ENCODE data around the gene AGAP1. TPM values are rescaled to one million over a fixed set of nuclear protein-coding genes. Genes with fewer than 3 reads are reported as not detected.
"Not testable (repeated sequence)": the region's sequence is repeated elsewhere in the genome, so short reads cannot be mapped to it uniquely, and the experiment has no call there.

The AGAP1 gene
- total RNA-seq, 2 experiments from 2014 or later, result 0.89 to 0.97 TPM

DNA sequence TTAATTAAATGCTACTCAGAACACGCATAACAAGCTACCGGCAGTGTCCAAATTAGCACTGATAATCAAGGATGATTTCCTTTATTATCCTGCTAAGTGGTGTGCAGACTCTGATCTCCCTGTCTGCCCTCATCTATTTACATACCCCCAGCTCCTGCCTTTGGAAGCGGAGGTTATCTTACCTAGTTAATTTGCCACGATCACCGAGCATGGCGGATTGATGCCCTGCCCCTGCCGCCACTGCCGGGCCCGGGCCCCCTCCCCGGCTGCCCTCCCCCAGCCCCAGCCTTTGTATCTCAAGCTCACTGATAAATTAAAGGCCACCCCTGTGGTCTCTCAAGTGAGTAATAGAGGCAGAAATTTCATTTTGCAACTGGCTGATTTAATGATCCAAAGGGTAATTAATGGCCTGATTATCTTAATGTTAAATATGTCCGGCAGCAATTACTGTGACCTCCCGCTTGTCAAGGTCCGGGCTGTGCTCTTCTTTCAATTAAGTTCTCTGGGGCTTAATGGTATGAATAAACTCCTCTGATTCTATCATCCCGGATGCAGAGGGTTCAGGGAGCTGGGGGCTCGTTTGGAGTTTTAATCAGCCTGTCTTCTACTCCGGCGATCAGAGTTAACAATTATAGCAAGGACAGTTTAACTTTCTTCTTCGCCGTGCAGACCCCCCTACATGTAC lies 560.9 kb downstream of the AGAP1 start:
- Mint-ChIP-seq H3K4me3 (no peak overlapping the region), H3K4me1 (peaks cover 6% of the 10 kb centered on the region), H3K36me3 (ENCODE audit: low read depth) (no peaks in the 10 kb centered on the region), H3K27ac (no peak overlapping the region), H3K27me3 (peaks cover 28% of the 10 kb centered on the region), H3K9me3 (peaks cover 5% of the 10 kb centered on the region)
- no peak for DNase-seq
- POLR2A ChIA-PET, result no interaction called here
- CTCF ChIA-PET, result no interaction called here

- ChIA-PET CTCF (no interaction called here), POLR2A (no interaction called here)
Measured at GRCh38 chr2:236055471-236055870, 561.6 kb downstream of the AGAP1 start.

DNA sequence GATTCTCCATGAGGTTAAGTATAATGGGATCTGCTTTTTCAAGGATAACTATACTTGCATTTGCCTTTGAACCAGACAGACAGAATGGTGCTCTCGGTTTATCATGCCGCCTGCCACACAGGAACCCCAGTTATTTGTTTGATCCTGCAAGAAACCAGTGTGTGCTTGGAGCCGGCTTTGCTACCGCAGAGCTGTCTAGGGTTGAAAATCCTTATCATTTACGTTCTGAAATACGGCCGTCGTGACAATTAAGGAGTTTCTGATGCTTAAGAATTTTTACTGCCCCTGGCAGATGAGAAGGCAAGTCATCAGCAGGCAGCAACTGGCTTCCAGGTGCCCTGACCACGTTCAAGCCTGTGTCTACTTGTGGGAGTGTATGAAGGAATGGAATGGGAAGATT lies 562.3 kb downstream of the AGAP1 start:
- Mint-ChIP-seq H3K27me3 (peaks cover 25% of the 10 kb centered on the region), H3K4me3 (no peak overlapping the region), H3K4me1 (no peaks in the 10 kb centered on the region), H3K36me3 (ENCODE audit: low read depth) (no peaks in the 10 kb centered on the region), H3K27ac (no peak overlapping the region), H3K9me3 (peaks cover 5% of the 10 kb centered on the region)
- CTCF ChIA-PET, result no interaction called here
- no peak for DNase-seq
- POLR2A ChIA-PET, result no interaction called here

More at GRCh38 chr2:236055471-236055870, 561.6 kb downstream of the AGAP1 start:
- H3K4me3 Mint-ChIP-seq, result no peak overlapping the region
- DNase-seq, result no peak
- no peaks in the 10 kb centered on the region for H3K36me3 Mint-ChIP-seq (ENCODE audit: low read depth)
- no peaks in the 10 kb centered on the region for H3K4me1 Mint-ChIP-seq
- no peak overlapping the region for H3K27ac Mint-ChIP-seq
- peaks cover 5% of the 10 kb centered on the region for H3K9me3 Mint-ChIP-seq
- H3K27me3 Mint-ChIP-seq, result peaks cover 28% of the 10 kb centered on the region

DNA sequence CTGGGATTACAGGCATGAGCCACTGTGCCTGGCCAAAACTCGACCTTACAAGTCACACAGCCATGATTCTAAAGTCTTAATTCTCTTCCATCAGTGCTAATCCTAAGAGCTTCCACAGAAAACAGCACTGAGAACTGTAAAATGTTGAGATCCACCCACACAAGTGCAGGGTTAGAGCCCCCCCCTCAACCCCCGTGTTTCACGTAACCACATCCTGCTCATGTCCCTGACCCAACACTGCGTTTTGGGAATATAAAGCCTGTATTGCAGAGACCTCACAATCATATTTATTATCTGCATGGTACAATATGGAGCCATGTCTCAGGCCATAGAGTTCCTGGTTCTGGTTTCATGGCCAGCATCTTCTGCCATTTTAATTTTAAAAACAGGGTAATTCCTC lies 563.5 kb downstream of the AGAP1 start:
- ChIA-PET POLR2A (no interaction called here), CTCF (no interaction called here)
- DNase-seq, result no peak
- Mint-ChIP-seq H3K4me3 (no peak overlapping the region), H3K4me1 (no peaks in the 10 kb centered on the region), H3K27ac (no peak overlapping the region), H3K36me3 (ENCODE audit: low read depth) (no peaks in the 10 kb centered on the region), H3K9me3 (peaks cover 5% of the 10 kb centered on the region), H3K27me3 (peaks cover 24% of the 10 kb centered on the region)

GRCh38 chr2:236061497-236061896 lies 567.7 kb downstream of the AGAP1 start:
- Mint-ChIP-seq H3K4me1 (no peaks in the 10 kb centered on the region), H3K27me3 (no peaks in the 10 kb centered on the region), H3K36me3 (ENCODE audit: low read depth) (no peaks in the 10 kb centered on the region), H3K4me3 (no peak overlapping the region), H3K9me3 (peaks cover 5% of the 10 kb centered on the region), H3K27ac (no peak overlapping the region)
- ChIA-PET CTCF (interaction anchor here (0.6 kb wide), 1 partner anchor 777 kb away, joined by 4 read pairs; no protein-coding TSS in a partner anchor), POLR2A (no interaction called here)
- no peak for DNase-seq

DNA sequence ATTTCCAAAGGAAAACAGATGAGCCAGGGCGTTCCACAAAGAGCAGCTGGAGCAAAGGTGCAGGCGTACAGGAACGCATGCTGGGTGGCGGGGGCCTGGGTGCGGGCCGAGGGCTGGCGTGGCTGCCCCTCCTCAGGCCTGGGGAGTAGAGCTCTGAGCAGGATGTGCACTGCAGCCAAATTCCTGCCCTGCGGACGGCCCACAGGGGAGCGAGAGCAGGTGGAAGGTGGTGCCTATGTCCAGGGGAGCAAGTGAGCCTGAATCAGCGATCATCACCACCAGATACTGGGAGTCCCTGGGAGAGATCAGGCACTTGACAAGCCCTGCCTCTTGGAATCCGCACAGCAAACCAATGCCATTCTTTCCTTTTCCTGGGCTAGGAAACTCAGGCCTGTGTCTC lies 568.1 kb downstream of the AGAP1 start:
- Mint-ChIP-seq H3K27ac (no peak overlapping the region), H3K36me3 (ENCODE audit: low read depth) (no peaks in the 10 kb centered on the region)
- CTCF ChIA-PET, result interaction anchor here (0.6 kb wide), 1 partner anchor 776 kb away, joined by 4 read pairs; no protein-coding TSS in a partner anchor

DNA sequence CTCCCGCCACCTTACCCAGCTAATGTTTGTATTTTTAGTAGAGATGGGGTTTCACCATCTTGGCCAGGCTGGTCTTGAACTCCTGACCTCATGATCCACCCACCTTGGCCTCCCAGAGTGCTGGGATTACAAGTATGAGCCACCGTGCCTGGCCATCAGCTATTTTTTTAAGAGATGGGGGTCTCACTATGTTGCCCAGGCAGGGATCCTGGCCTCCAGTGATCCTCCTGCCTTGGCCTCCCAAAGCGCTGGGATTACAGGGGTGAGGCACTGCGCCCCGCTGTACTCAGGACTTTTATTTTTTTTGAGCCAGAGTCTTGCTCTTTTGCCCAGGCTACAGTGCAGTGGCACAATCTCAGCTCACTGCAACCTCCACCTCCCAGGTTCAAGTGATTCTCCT lies 569.0 kb downstream of the AGAP1 start:
- POLR2A ChIA-PET; H3K9me3 Mint-ChIP-seq; H3K27me3 Mint-ChIP-seq; H3K36me3 Mint-ChIP-seq (ENCODE audit: low read depth); H3K4me3 Mint-ChIP-seq; DNase-seq; H3K27ac Mint-ChIP-seq; H3K4me1 Mint-ChIP-seq; CTCF ChIA-PET: not testable (repeated sequence)

More for the DNA sequence above, 568.1 kb downstream of the AGAP1 start:
- Mint-ChIP-seq H3K9me3 (peaks cover 5% of the 10 kb centered on the region), H3K4me3 (no peak overlapping the region), H3K27me3 (no peaks in the 10 kb centered on the region), H3K4me1 (no peaks in the 10 kb centered on the region)
- POLR2A ChIA-PET, result no interaction called here
- DNase-seq, result no peak

- CTCF ChIA-PET, result no interaction called here
- no peak for DNase-seq
- POLR2A ChIA-PET, result no interaction called here
- Mint-ChIP-seq H3K4me1 (no peaks in the 10 kb centered on the region), H3K4me3 (no peak overlapping the region), H3K36me3 (ENCODE audit: low read depth) (no peaks in the 10 kb centered on the region), H3K27ac (no peak overlapping the region), H3K9me3 (peaks cover 2% of the 10 kb centered on the region), H3K27me3 (no peaks in the 10 kb centered on the region)
Measured at GRCh38 chr2:236063994-236064393, 570.2 kb downstream of the AGAP1 start.

DNA sequence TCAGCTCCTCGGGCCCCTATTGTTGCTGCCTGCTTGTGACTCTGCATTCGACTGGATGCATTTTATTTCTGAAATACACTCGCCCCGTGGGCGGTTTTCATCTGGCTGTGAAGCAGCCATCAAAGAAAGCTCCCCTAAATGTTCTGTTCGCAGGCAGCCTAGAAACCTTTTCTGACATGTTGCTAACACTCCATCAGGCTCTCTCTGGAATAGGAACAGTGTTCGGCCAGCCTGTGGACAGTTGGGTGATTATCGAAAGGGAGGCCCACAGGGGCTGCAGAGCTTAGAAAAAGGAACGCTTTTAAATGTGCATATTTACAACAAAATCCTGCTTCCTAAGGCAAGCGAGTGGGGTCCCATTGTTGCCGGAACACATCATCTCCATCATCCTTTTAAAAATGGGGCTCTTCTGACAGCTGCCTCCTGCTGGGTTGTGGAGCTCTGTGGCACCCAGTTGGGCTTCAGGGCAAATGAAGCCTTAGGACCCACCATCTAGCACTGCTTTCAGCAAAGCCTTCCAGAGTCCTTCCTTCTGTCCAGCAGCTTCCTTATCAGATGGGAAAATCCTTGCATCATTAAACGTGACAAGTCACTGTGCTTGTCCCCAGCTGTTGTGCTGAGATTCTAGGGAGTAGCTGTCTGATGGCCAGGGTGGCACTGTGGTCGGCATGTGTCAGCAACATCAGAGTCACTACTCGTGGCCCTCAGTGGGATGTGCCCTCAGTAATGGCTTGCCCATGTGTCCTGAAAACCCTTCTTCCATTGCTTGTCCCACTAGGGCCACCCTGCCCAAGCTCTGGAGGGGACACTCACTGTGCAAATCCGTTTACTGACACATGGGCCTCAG lies 571.7 kb downstream of the AGAP1 start:
- ChIA-PET CTCF (no interaction called here), POLR2A (no interaction called here)
- Mint-ChIP-seq H3K27ac (no peak overlapping the region), H3K9me3 (no peaks in the 10 kb centered on the region), H3K27me3 (no peaks in the 10 kb centered on the region), H3K36me3 (ENCODE audit: low read depth) (no peaks in the 10 kb centered on the region), H3K4me3 (no peak overlapping the region), H3K4me1 (no peaks in the 10 kb centered on the region)
- no peak for DNase-seq

GRCh38 chr2:236070236-236070635 lies 576.4 kb downstream of the AGAP1 start:
- Mint-ChIP-seq H3K4me3 (no peak overlapping the region), H3K27ac (no peak overlapping the region), H3K36me3 (ENCODE audit: low read depth) (no peaks in the 10 kb centered on the region), H3K4me1 (no peaks in the 10 kb centered on the region), H3K27me3 (no peaks in the 10 kb centered on the region), H3K9me3 (no peaks in the 10 kb centered on the region)
- no peak for DNase-seq
- CTCF ChIA-PET, result no interaction called here
- POLR2A ChIA-PET, result no interaction called here

- no peaks in the 10 kb centered on the region for H3K36me3 Mint-ChIP-seq (ENCODE audit: low read depth)
- ChIA-PET POLR2A (no interaction called here), CTCF (no interaction called here)
- no peak for DNase-seq
- H3K27me3 Mint-ChIP-seq, result no peaks in the 10 kb centered on the region
- H3K4me3 Mint-ChIP-seq, result no peak overlapping the region
- no peaks in the 10 kb centered on the region for H3K9me3 Mint-ChIP-seq
- no peak overlapping the region for H3K27ac Mint-ChIP-seq
- H3K4me1 Mint-ChIP-seq, result no peaks in the 10 kb centered on the region
Measured at GRCh38 chr2:236073246-236073645, 579.4 kb downstream of the AGAP1 start.

DNA sequence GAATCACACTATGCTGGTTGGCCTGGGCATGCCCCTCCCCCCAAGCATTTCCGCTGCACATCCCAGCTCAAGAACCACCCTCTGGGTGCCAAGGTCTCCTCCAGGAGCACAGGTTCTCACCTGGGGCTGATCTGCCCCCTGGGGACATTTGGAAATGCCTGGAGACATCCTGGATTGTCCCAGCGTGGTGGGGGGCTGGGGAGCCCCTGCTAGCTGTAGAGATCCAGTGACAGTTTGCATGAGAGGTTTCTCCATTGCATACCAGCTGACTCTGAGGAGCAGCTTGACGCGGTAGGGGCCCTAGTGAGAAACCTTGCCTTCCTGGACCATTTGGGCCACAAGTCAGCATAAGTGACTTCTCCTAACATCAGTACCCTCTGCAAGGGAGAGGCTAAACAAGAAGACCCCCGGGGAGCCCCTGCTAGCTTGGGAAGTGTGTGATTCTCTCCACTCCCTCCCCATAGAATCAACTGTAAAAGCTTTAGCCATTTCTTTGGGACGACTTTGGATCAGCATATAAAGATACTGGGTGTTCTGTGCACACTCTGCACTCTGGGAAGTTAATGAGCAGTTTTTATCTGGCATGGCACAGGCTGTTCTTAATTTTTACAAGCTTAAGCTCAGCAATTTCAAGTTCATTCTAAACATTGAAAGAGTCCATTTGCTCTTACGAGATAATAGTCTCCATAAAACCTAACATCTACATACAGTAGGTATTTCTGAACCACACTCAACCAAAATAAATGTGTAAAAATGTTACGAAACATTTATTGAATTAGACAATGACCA lies 580.2 kb downstream of the AGAP1 start:
- no peaks in the 10 kb centered on the region for H3K9me3 Mint-ChIP-seq
- no peaks in the 10 kb centered on the region for H3K27me3 Mint-ChIP-seq
- H3K4me1 Mint-ChIP-seq, result no peaks in the 10 kb centered on the region
- H3K27ac Mint-ChIP-seq, result no peak overlapping the region
- CTCF ChIA-PET, result no interaction called here
- DNase-seq, result no peak
- POLR2A ChIA-PET, result no interaction called here
- no peak overlapping the region for H3K4me3 Mint-ChIP-seq
- no peaks in the 10 kb centered on the region for H3K36me3 Mint-ChIP-seq (ENCODE audit: low read depth)

DNA sequence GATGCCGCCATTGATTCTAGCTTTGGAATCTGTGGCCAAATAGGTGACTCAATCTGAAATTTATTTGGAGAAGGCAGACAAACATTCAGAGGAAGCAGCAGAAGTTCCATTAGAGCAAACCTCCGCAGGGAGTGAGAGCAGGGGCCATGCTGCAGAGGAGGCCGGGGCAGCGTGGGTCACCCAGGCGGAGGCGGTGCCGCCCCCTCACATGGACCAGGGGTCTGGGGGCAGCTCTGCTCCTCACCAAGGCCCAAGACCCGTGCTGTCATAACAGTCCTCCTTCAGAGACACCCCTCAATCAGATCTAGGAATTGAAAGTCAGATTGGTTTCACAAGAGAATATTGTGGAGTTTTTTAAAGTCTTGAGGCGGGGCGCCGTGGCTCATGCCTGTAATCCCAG lies 582.0 kb downstream of the AGAP1 start:
- DNase-seq, result no peak
- ChIA-PET CTCF (no interaction called here), POLR2A (no interaction called here)
- no peaks in the 10 kb centered on the region for H3K4me1 Mint-ChIP-seq
- H3K36me3 Mint-ChIP-seq (ENCODE audit: low read depth), result no peaks in the 10 kb centered on the region
- no peak overlapping the region for H3K27ac Mint-ChIP-seq
- H3K9me3 Mint-ChIP-seq, result no peaks in the 10 kb centered on the region
- H3K27me3 Mint-ChIP-seq, result no peaks in the 10 kb centered on the region
- no peak overlapping the region for H3K4me3 Mint-ChIP-seq
